ENCODE measurements around the gene UBD.

The UBD gene

GRCh38 chr6:29558439-29559079 is 973 bp downstream of the UBD start:
- peak; percentile 43 for DNase-seq

- DNase-seq, result no peak
Measured at GRCh38 chr6:29557320-29557719, 2.2 kb downstream of the UBD start.

- no peak for DNase-seq
Measured at GRCh38 chr6:29554764-29555163, 4.8 kb downstream of the UBD start.

- no peak for DNase-seq
Measured at GRCh38 chr6:29553268-29554057, 6.1 kb downstream of the UBD start.

GRCh38 chr6:29552512-29553051 is 7.0 kb downstream of the UBD start:
- DNase-seq, result no peak

DNA sequence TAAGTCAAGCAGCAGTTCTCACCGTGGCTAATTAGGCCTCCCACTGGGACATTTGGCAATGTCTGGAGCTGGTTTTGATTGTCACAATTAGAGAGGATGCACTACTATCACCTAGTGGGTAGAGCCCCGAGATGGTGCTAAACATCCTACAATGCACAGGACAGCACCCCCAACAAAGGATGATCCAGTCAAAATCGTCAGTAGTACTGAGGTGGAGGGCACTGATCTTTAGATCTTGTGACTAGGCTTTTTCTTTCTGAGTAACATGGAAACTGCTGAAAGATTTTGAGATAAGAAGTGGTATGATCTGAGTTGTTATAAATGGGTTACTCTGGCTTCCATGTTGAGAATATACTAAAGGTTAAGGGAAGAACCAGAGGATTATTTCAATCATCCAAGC is 12.0 kb downstream of the UBD start:
- peak; percentile 1 for DNase-seq

DNA sequence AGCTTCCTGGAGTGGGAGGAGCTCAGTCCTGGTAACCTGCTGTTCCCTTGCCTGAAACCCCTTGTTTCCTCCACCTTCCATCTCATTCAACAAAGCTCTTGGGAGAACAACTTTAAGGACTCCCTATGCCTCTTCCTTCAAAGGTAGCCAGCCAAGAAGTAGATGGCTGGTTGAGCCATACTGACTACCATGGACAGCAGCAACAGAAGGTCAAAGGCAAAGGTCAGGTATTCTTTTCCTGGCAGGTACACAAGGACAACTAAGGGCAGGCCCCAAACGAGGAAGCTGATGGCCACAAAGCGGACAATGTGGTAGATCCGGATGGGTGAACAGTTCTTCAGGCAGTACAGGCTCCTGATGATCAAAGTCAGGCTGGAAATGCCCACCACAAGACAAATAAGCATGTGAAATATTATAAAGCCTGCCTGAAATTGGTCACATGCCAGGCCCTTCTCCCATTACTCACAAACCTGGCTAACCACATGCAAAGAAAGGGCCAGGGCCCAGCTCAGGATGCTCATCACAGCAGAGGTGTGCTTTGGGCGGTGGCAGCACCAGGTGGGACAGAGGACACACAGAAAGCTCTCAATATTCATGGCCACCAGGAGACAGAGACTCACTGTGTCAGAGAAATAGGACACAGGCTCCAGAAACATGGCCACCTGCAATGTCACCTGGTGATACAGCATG is 21.7 kb downstream of the UBD start:
- no peak for DNase-seq

DNA sequence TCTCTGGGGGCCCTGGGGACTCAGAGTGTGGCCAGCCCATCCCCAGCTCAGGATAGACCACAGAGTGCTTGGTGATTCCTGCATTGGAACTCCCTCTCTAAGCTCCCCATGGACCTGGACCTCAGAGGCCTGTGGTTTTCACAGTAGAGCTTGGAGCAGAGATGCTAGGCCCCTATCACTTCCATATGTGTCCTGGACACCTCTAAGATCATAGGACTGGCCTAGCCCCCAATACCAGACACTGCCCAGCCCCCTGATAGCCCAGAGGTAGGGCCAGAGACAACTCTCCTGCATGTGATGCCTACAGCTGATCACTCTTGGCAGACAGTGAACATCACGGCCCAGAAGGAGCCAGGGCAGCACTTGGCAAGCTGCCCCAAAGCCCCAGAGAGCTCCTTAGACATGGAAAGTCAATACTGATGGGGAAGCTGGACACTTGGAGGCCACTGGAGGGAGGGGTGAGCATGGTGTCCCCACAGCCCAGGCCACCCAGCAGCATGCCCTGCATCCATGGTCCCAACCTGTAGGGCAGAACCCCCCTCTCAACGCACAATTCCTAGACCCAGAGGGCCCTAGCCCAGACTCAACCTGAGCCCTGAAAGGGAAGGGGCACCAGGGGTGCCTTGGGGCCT is 27.1 kb downstream of the UBD start:
- DNase-seq, result no peak

DNA sequence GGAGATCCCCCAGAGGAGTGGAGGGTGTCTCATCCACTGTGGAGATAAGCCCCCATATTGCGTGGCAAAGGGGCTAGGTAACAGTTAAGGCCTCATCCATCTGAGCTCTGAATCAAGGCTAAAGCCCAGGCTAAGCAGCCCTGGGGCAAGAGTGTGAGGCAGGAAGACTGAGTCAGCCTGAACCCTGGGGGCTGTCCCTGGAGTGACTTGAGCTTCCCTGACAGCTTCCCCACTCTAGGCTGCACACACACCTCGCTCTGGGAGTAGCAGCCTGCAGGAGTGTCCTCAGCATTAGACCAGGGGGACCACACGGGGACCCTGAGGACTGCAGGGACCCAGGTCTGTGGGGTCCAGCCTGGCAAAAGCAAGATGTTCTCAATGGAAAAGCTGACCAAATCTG is 27.9 kb downstream of the UBD start:
- no peak for DNase-seq

GRCh38 chr6:29530671-29531310 is 28.7 kb downstream of the UBD start:
- DNase-seq, result no peak

DNA sequence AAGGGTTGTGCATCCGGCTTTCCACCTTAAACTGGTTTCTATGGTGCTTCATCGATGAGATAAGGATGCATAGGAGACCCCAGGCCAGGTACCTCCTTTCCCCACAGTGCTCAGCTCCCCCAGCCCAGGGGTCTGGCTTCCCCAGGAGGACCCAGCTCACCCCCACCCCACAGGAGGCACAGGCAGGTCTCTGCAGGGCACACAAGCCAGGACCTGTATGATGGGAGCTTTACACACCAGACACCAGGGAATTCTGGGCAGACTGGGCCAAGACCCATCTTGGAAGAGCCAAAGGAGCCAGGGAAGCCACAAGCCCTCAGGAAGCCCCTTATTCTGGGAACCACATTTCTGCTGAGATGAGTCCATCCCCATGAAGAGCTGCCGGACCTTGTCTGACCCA is 29.6 kb downstream of the UBD start:
- no peak for DNase-seq

GRCh38 chr6:29528988-29529560 is 30.5 kb downstream of the UBD start:
- DNase-seq, result no peak

- DNase-seq, result no peak
Measured at GRCh38 chr6:29528300-29528931, 31.1 kb downstream of the UBD start.

DNA sequence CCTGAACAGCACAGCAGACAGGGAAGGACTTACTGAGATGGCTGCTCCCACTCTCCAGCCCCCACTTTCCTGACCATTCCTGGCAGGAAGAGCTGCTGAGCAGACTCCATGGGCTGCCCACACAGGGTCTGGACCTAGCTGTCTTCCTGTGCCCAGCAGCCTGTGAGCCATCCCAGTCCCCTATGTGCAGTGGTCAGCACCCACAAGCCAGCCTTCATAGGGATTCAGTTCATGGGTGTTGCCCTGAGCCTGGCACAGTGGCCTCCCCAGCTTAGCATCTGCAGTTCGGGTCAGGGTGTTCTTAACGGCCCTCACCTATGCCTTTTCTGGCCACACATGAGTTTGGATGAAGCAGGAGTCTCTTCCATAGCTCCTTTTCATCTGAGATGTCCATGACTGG is 32.0 kb downstream of the UBD start:
- no peak for DNase-seq

- no peak for DNase-seq
Measured at GRCh38 chr6:29527126-29527525, 32.4 kb downstream of the UBD start.

GRCh38 chr6:29525311-29525639 is 34.3 kb downstream of the UBD start:
- no peak for DNase-seq

- DNase-seq, result no peak
Measured at GRCh38 chr6:29524444-29525310, 34.9 kb downstream of the UBD start.

GRCh38 chr6:29524044-29524443 is 35.5 kb downstream of the UBD start:
- DNase-seq, result no peak

GRCh38 chr6:29522227-29522626 is 37.3 kb downstream of the UBD start:
- DNase-seq, result no peak

GRCh38 chr6:29521006-29521680 is 38.4 kb downstream of the UBD start:
- DNase-seq, result no peak

Measured in NCI-H146 (cell line).